Measurements from ENCODE around the gene EEF1G. TPM values are rescaled to one million over a fixed set of nuclear protein-coding genes. Genes with fewer than 3 reads are reported as not detected.
A peak's percentile ranks its signal among the peaks of the same experiment; 100 is the strongest.

Gene EEF1G
- total and polyA plus RNA-seq, 2 of the 13 experiments (the other 11 are each of a cell fraction or from before 2014, with no cell fraction given): 1,787 to 2,144 TPM

DNA sequence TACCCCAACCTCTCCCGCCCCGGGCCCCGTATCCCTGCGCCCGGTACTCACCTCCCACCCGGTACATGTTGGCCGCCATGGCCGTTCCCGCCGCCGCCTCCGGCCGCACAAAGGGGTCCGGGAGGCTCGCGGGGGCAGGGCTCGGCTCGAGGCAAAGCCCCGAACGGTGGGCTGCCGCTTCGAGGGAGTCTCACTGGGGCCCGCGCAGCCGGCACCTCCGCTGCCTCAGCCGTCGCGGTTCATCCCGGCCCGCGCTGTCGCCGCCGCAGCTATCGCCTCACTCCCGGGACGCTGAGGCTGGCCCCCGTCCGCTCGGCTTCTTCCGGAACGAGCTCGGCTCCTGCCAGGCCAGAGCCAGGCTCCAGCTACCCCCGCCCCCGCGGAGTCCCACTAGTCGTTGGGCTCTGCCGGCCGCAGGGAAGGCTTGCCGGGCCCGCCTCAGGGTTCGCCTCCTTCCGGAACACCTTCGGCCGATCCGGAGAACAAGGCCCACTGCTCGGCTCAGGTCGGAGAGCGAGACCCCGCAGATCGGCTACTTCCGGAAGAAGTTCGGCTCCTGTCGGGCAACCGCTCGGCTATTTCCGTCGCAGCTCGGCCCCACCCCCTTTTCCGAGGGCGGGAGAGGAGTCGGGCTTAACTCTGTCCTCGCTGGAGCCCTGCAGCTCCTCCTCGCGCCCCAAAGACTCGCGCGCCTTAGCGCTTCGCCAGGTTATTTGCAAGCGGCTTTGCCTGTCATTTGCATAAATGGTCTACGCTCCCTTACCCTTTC is 27.9 kb upstream of the EEF1G start, which contains the start of gene MTA2 (continued):
- TF ChIP-seq ZNF501 (CRISPR knock-in tag; IDR thresholded peaks at IDR 0.05) (peak; percentile 72), ZFP90 (CRISPR knock-in tag; IDR thresholded peaks at IDR 0.05; ENCODE audit: borderline replicate concordance) (no peak; the same call in 1 of the 2 replicates), ADNP (CRISPR knock-in tag; IDR thresholded peaks at IDR 0.05) (no peak), SMAD9 (CRISPR knock-in tag; IDR thresholded peaks at IDR 0.05) (no peak), GATA4 (IDR thresholded peaks at IDR 0.05; ENCODE audit: borderline replicate concordance, low read depth) (no peak), DPF2 (CRISPR knock-in tag; IDR thresholded peaks at IDR 0.05; ENCODE audit: borderline replicate concordance, low read depth) (no peak), ZNF737 (CRISPR knock-in tag; IDR thresholded peaks at IDR 0.05; ENCODE audit: borderline replicate concordance) (no peak), IKZF4 (CRISPR knock-in tag; IDR thresholded peaks at IDR 0.05; ENCODE audit: borderline replicate concordance, low read depth, not compliant biosample characterization) (no peak), ZNF274 (CRISPR knock-in tag; IDR thresholded peaks at IDR 0.05) (no peak; the same call in 1 of the 2 replicates), NR2F2 (IDR thresholded peaks at IDR 0.05; ENCODE audit: borderline replicate concordance, low read depth) (no peak), MAFK (conservative IDR thresholded peaks at IDR 0.05 in 1 of 2, IDR thresholded peaks at IDR 0.05 in 1 of 2; ENCODE audit: low read length in 2 of 2) (no peak), ZSCAN21 (CRISPR knock-in tag; IDR thresholded peaks at IDR 0.05; ENCODE audit: borderline replicate concordance) (no peak), ZNF776 (CRISPR knock-in tag; IDR thresholded peaks at IDR 0.05) (peak; percentile 84; the same call in 1 of the 2 replicates), NBN (conservative IDR thresholded peaks at IDR 0.05) (no peak), GTF3A (CRISPR knock-in tag; conservative IDR thresholded peaks at IDR 0.05) (no peak), ZZZ3 (CRISPR knock-in tag; IDR thresholded peaks at IDR 0.05; ENCODE audit: borderline replicate concordance) (peak; percentile 58; the same call in 1 of the 2 replicates), MTF1 (CRISPR knock-in tag; IDR thresholded peaks at IDR 0.05) (no peak)
- TF ChIP-seq, protein P1, sequence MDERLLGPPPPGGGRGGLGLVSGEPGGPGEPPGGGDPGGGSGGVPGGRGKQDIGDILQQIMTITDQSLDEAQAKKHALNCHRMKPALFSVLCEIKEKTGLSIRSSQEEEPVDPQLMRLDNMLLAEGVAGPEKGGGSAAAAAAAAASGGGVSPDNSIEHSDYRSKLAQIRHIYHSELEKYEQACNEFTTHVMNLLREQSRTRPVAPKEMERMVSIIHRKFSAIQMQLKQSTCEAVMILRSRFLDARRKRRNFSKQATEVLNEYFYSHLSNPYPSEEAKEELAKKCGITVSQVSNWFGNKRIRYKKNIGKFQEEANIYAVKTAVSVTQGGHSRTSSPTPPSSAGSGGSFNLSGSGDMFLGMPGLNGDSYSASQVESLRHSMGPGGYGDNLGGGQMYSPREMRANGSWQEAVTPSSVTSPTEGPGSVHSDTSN (CRISPR knock-in tag; IDR thresholded peaks at IDR 0.05): no peak
- TF ChIP-seq, protein P2, sequence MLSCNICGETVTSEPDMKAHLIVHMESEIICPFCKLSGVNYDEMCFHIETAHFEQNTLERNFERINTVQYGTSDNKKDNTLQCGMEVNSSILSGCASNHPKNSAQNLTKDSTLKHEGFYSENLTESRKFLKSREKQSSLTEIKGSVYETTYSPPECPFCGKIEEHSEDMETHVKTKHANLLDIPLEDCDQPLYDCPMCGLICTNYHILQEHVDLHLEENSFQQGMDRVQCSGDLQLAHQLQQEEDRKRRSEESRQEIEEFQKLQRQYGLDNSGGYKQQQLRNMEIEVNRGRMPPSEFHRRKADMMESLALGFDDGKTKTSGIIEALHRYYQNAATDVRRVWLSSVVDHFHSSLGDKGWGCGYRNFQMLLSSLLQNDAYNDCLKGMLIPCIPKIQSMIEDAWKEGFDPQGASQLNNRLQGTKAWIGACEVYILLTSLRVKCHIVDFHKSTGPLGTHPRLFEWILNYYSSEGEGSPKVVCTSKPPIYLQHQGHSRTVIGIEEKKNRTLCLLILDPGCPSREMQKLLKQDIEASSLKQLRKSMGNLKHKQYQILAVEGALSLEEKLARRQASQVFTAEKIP (CRISPR knock-in tag; IDR thresholded peaks at IDR 0.05; ENCODE audit: borderline replicate concordance): no peak
- TF ChIP-seq, protein P3, sequence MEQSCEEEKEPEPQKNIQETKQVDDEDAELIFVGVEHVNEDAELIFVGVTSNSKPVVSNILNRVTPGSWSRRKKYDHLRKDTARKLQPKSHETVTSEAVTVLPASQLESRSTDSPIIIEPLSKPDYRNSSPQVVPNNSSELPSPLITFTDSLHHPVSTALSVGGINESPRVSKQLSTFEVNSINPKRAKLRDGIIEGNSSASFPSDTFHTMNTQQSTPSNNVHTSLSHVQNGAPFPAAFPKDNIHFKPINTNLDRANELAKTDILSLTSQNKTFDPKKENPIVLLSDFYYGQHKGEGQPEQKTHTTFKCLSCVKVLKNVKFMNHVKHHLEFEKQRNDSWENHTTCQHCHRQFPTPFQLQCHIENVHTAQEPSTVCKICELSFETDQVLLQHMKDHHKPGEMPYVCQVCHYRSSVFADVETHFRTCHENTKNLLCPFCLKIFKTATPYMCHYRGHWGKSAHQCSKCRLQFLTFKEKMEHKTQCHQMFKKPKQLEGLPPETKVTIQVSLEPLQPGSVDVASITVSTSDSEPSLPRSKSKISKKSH (CRISPR knock-in tag; IDR thresholded peaks at IDR 0.05; ENCODE audit: borderline replicate concordance): peak; percentile 26; the same call in 1 of the 2 replicates
- TF ChIP-seq, protein P4, sequence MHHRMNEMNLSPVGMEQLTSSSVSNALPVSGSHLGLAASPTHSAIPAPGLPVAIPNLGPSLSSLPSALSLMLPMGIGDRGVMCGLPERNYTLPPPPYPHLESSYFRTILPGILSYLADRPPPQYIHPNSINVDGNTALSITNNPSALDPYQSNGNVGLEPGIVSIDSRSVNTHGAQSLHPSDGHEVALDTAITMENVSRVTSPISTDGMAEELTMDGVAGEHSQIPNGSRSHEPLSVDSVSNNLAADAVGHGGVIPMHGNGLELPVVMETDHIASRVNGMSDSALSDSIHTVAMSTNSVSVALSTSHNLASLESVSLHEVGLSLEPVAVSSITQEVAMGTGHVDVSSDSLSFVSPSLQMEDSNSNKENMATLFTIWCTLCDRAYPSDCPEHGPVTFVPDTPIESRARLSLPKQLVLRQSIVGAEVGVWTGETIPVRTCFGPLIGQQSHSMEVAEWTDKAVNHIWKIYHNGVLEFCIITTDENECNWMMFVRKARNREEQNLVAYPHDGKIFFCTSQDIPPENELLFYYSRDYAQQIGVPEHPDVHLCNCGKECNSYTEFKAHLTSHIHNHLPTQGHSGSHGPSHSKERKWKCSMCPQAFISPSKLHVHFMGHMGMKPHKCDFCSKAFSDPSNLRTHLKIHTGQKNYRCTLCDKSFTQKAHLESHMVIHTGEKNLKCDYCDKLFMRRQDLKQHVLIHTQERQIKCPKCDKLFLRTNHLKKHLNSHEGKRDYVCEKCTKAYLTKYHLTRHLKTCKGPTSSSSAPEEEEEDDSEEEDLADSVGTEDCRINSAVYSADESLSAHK (CRISPR knock-in tag; IDR thresholded peaks at IDR 0.05; ENCODE audit: borderline replicate concordance): no peak
- TF ChIP-seq, protein P5, sequence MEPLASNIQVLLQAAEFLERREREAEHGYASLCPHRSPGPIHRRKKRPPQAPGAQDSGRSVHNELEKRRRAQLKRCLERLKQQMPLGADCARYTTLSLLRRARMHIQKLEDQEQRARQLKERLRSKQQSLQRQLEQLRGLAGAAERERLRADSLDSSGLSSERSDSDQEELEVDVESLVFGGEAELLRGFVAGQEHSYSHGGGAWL (CRISPR knock-in tag; IDR thresholded peaks at IDR 0.05): peak; percentile 79

All from HepG2 (cell line).